AG09309 (cell line): ENCODE measurements around the gene NENF.

ENCODE experiments used
- DNase-seq: peaks from one replicate; pipeline ENCODE4 v3.0.0-alpha.2; 2010; ENCODE audit warnings: low read depth
- H3K4me3 ChIP-seq: 2 replicates; pipeline ENCODE4 v1.5.1; 2011; ENCODE audit warnings: mild to moderate bottlenecking, low read depth, low read length, moderate library complexity; ENCODE audit not compliant: control insufficient read depth
- CTCF ChIP-seq: IDR thresholded peaks from 2 replicates; pipeline ENCODE4 v1.5.1; 2011; ENCODE audit warnings: mild to moderate bottlenecking, low read depth, low read length, inconsistent platforms; ENCODE audit not compliant: insufficient read depth, control insufficient read depth; ENCODE audit errors: missing control alignments

NENF gene

GRCh38 chr1:212491454-212491853, 58.7 kb downstream of the NENF start:
- no peak overlapping the region for H3K4me3 ChIP-seq
- no peak for TF ChIP-seq CTCF
- no peak for DNase-seq
